Keratinocyte (primary cell): Measurements from ENCODE around the gene EPHB2. TPM values are rescaled to one million over a fixed set of nuclear protein-coding genes. Genes with fewer than 3 reads are reported as not detected.

Experiments used
- DNase-seq: peaks from one replicate; pipeline ENCODE4 v3.0.0-alpha.2; 2011; ENCODE audit warnings: low read depth, missing footprints, low spot score
- FAIRE-seq: peaks from 2 replicates; lab custom pipeline; 2011; peaks lifted over from hg19 to GRCh38; lab: Jason Lieb, UNC
- H2AFZ ChIP-seq: 2 replicates; pipeline ENCODE4 v1.6.0; 2012; ENCODE audit warnings: low read length, control low read depth, inconsistent platforms; ENCODE audit not compliant: control insufficient read depth
- H3K27ac ChIP-seq: 2 replicates; pipeline ENCODE4 v1.5.1; 2011; ENCODE audit warnings: low read length; ENCODE audit not compliant: control insufficient read depth, insufficient read depth
- H3K27me3 ChIP-seq: 3 replicates; pipeline ENCODE4 v1.6.0; 2011; ENCODE audit warnings: low read length; ENCODE audit not compliant: control insufficient read depth, insufficient read depth; ENCODE audit errors: extremely low read depth
- H3K36me3 ChIP-seq, 2 experiments: 2 replicates in 1 of 2; 3 replicates in 1 of 2; pipeline ENCODE4 v1.5.1; 2011; ENCODE audit warnings: low read length in 2 of 2, mild to moderate bottlenecking in 1 of 2; ENCODE audit not compliant: control insufficient read depth in 2 of 2, insufficient read depth in 2 of 2; ENCODE audit errors: extremely low read depth in 1 of 2
- H3K4me1 ChIP-seq: 3 replicates; pipeline ENCODE4 v1.5.1; 2011; ENCODE audit warnings: low read length; ENCODE audit not compliant: control insufficient read depth, insufficient read depth; ENCODE audit errors: extremely low read depth
- H3K4me2 ChIP-seq: 3 replicates; pipeline ENCODE4 v1.6.0; 2011; ENCODE audit warnings: low read depth, low read length; ENCODE audit not compliant: control insufficient read depth, insufficient read depth; ENCODE audit errors: extremely low read depth
- H3K4me3 ChIP-seq, 3 experiments: fragments of 200-600 bp in 1 of 3; sonication (generic) in 1 of 3; 2 replicates in 2 of 3; 3 replicates in 1 of 3; pipeline ENCODE4 v1.5.1; 2011 to 2016; ENCODE audit warnings: low read length in 3 of 3, mild to moderate bottlenecking in 3 of 3, control low read depth in 2 of 3, inconsistent platforms in 1 of 3, low read depth in 1 of 3, mixed read lengths in 1 of 3, mixed run types in 1 of 3, moderate library complexity in 1 of 3; ENCODE audit not compliant: control insufficient read depth in 2 of 3, insufficient read depth in 2 of 3; ENCODE audit errors: extremely low read depth in 1 of 3
- H3K79me2 ChIP-seq: 2 replicates; pipeline ENCODE4 v1.6.0; 2012; ENCODE audit warnings: low read length; ENCODE audit not compliant: control insufficient read depth, insufficient read depth
- H3K9ac ChIP-seq: 3 replicates; pipeline ENCODE4 v1.6.0; 2011; ENCODE audit warnings: low read length; ENCODE audit not compliant: control insufficient read depth, insufficient read depth; ENCODE audit errors: extremely low read depth
- H3K9me1 ChIP-seq: 3 replicates; pipeline ENCODE4 v1.6.0; 2011; ENCODE audit warnings: low read length; ENCODE audit not compliant: control insufficient read depth, insufficient read depth; ENCODE audit errors: extremely low read depth
- H3K9me3 ChIP-seq: 2 replicates; pipeline ENCODE4 v1.5.1; 2012; ENCODE audit warnings: low read depth, low read length; ENCODE audit not compliant: control insufficient read depth
- H4K20me1 ChIP-seq: 3 replicates; pipeline ENCODE4 v1.6.0; 2011; ENCODE audit warnings: low read length; ENCODE audit not compliant: control insufficient read depth, insufficient read depth; ENCODE audit errors: extremely low read depth
- EZH2 ChIP-seq: IDR thresholded peaks from one replicate; pipeline ENCODE4 v1.6.1; 2012; ENCODE audit warnings: inconsistent platforms, mild to moderate bottlenecking, low read length, moderate library complexity
- dilution Hi-C: fragments of 300-500 bp; cut with MboI; formaldehyde crosslinking; loops from one replicate; pipeline ENCODE4 v1.7.0; 2020; ENCODE audit warnings: low sequenced_read_pairs; ENCODE audit not compliant: extremely low pct_ligation_motif_present
- polyA plus RNA-seq, 5 experiments: library from polyadenylated mRNA; depleted of rRNA in 3 of 5; stranded (reverse) in 3 of 5; stranded (forward) in 1 of 5; unstranded in 1 of 5; fragments of >200 nt; gene quantifications; 1 replicate in 1 of 5; 2 replicates in 3 of 5; 3 replicates in 1 of 5; pipeline versions ENCODE4 v1.2.1 to v1.2.3, GENCODE V29; 2011 to 2012; ENCODE audit warnings: missing spikeins in 2 of 5, low read depth in 1 of 5, low replicate concordance in 1 of 5
- TF ChIP-seq, protein P1 (sequence below), 3 experiments: IDR thresholded peaks in 1 of 3; conservative IDR thresholded peaks in 1 of 3; optimal IDR thresholded peaks in 1 of 3; 2 replicates in 2 of 3; 3 replicates in 1 of 3; pipeline versions ENCODE3 to v1.5.1; 2011; ENCODE audit warnings: low read length in 3 of 3, mild to moderate bottlenecking in 3 of 3, moderate library complexity in 2 of 3, control low read depth in 1 of 3, inconsistent platforms in 1 of 3; ENCODE audit not compliant: insufficient read depth in 2 of 3; ENCODE audit errors: extremely low read depth in 1 of 3

EPHB2 gene
- polyA plus RNA-seq, 1 donor (not counting 4 experiments of a cell fraction or from before 2014, with no cell fraction given) = 0.10 TPM

DNA sequence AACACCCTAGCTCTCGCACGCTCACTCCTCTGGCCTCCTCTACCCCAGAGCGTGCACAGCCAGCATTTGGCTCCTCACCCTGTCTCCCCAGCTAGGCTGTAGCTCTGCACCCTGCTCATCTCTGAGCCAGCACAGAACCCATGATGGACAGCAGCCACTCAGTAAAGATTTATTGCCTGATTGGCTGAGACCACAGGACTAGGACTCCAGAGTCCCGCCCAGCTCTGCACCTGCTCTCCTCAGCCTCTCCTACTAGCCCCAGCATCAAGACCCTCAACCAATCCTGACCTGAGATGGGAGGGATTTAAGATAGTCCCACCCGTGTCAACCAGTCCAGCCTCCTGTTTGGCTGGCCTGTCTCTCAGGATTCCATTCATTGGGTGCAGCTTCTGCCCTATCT lies 48.3 kb upstream of the EPHB2 start:
- no peaks in the 10 kb centered on the region for H3K79me2 ChIP-seq
- no peaks in the 10 kb centered on the region for H3K4me1 ChIP-seq
- no peak overlapping the region for H3K4me3 ChIP-seq
- peaks cover 5% of the 10 kb centered on the region for H4K20me1 ChIP-seq
- no peak overlapping the region for H3K27ac ChIP-seq
- H3K9me1 ChIP-seq = peaks cover 2% of the 10 kb centered on the region
- no peak for TF ChIP-seq EZH2
- TF ChIP-seq, protein P1, sequence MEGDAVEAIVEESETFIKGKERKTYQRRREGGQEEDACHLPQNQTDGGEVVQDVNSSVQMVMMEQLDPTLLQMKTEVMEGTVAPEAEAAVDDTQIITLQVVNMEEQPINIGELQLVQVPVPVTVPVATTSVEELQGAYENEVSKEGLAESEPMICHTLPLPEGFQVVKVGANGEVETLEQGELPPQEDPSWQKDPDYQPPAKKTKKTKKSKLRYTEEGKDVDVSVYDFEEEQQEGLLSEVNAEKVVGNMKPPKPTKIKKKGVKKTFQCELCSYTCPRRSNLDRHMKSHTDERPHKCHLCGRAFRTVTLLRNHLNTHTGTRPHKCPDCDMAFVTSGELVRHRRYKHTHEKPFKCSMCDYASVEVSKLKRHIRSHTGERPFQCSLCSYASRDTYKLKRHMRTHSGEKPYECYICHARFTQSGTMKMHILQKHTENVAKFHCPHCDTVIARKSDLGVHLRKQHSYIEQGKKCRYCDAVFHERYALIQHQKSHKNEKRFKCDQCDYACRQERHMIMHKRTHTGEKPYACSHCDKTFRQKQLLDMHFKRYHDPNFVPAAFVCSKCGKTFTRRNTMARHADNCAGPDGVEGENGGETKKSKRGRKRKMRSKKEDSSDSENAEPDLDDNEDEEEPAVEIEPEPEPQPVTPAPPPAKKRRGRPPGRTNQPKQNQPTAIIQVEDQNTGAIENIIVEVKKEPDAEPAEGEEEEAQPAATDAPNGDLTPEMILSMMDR (optimal IDR thresholded peaks at IDR 0.05 in 1 of 3, IDR thresholded peaks at IDR 0.05 in 1 of 3, conservative IDR thresholded peaks at IDR 0.05 in 1 of 3; ENCODE audit: extremely low read depth in 1 of 3, insufficient read depth in 2 of 3, low read length in 3 of 3) = no peak
- no peak overlapping the region for H3K4me2 ChIP-seq
- DNase-seq (no peak), FAIRE-seq (no peak)
- H3K9me3 ChIP-seq = no peaks in the 10 kb centered on the region
- H2AFZ ChIP-seq = no peak overlapping the region
- dilution Hi-C loops = no loop called here
- no peak overlapping the region for H3K9ac ChIP-seq
- H3K27me3 ChIP-seq = no peaks in the 10 kb centered on the region
- H3K36me3 ChIP-seq = no peaks in the 10 kb centered on the region

DNA sequence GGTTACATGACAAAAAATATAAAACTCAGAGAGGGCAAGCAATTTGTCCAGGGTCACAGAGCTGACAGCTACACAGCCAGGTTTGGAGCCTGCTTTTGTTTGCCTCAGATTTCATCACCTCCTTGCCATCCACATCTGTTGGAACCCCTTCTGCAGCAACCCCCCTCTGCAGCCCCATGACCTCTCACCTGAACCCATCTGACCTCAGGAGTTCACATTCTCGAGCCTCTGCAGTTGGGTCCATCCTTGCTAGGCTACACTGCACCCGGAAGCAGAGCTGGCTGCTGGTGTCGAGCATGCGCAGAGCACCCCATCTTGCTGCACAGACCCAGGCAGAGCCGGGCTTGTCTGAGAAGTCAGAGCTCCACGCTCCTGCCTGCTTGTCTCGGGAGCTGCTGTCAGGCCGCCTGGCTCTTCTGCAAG lies 47.6 kb upstream of the EPHB2 start:
- Histone ChIP-seq H3K9me1 (peaks cover 2% of the 10 kb centered on the region), H3K4me3 (no peak overlapping the region), H3K27me3 (no peaks in the 10 kb centered on the region), H3K4me2 (no peak overlapping the region), H3K4me1 (no peaks in the 10 kb centered on the region), H3K27ac (no peak overlapping the region), H3K9ac (no peak overlapping the region), H3K79me2 (no peaks in the 10 kb centered on the region), H3K9me3 (no peaks in the 10 kb centered on the region), H2AFZ (no peak overlapping the region), H3K36me3 (no peaks in the 10 kb centered on the region), H4K20me1 (peaks cover 5% of the 10 kb centered on the region)
- FAIRE-seq (no peak), DNase-seq (no peak)
- dilution Hi-C loops = no loop called here
- TF ChIP-seq, protein P1 (optimal IDR thresholded peaks at IDR 0.05 in 1 of 3, IDR thresholded peaks at IDR 0.05 in 1 of 3, conservative IDR thresholded peaks at IDR 0.05 in 1 of 3; ENCODE audit: extremely low read depth in 1 of 3, insufficient read depth in 2 of 3, low read length in 3 of 3) = no peak
- TF ChIP-seq EZH2 = no peak
